Measurements from ENCODE around the gene PAXIP1. TPM values are rescaled to one million over a fixed set of nuclear protein-coding genes. Genes with fewer than 3 reads are reported as not detected.
A peak's percentile ranks its signal among the peaks of the same experiment; 100 is the strongest.

Gene PAXIP1
- total RNA-seq, 1 donor from 2014 or later = 38.9 TPM

GRCh38 chr7:154984601-154985188, 18.2 kb downstream of the PAXIP1 start:
- Mint-ChIP-seq H3K27me3 (no peaks in the 10 kb centered on the region), H3K4me3 (no peak overlapping the region), H3K36me3 (ENCODE audit: low read depth) (peaks cover 40% of the 10 kb centered on the region), H3K27ac (no peak overlapping the region), H3K9me3 (no peaks in the 10 kb centered on the region), H3K4me1 (peaks cover 8% of the 10 kb centered on the region)
- no peak for DNase-seq
- intact Hi-C loops (cut with micrococcal nuclease) = no loop called here

GRCh38 chr7:154978017-154978416, 24.9 kb downstream of the PAXIP1 start:
- no peaks in the 10 kb centered on the region for H3K9me3 Mint-ChIP-seq
- peaks cover 48% of the 10 kb centered on the region for H3K36me3 Mint-ChIP-seq (ENCODE audit: low read depth)
- peaks cover 14% of the 10 kb centered on the region for H3K4me1 Mint-ChIP-seq
- no peak for DNase-seq
- intact Hi-C loops (cut with micrococcal nuclease) = no loop called here
- no peak overlapping the region for H3K27ac Mint-ChIP-seq
- no peaks in the 10 kb centered on the region for H3K27me3 Mint-ChIP-seq
- no peak overlapping the region for H3K4me3 Mint-ChIP-seq

GRCh38 chr7:154977250-154977649, 25.7 kb downstream of the PAXIP1 start:
- intact Hi-C loops (cut with micrococcal nuclease) = no loop called here
- H3K36me3 Mint-ChIP-seq (ENCODE audit: low read depth) = peaks cover 49% of the 10 kb centered on the region

GRCh38 chr7:154976844-154977243, 26.1 kb downstream of the PAXIP1 start:
- peak; percentile 33 for DNase-seq
- Mint-ChIP-seq H3K27ac (no peak overlapping the region), H3K4me3 (no peak overlapping the region), H3K27me3 (no peaks in the 10 kb centered on the region), H3K4me1 (peaks cover 15% of the 10 kb centered on the region), H3K36me3 (ENCODE audit: low read depth) (peaks cover 49% of the 10 kb centered on the region), H3K9me3 (no peaks in the 10 kb centered on the region)
- intact Hi-C loops (cut with micrococcal nuclease) = no loop called here

More at GRCh38 chr7:154977250-154977649, 25.7 kb downstream of the PAXIP1 start:
- no peak for DNase-seq
- Mint-ChIP-seq H3K27ac (no peak overlapping the region), H3K27me3 (no peaks in the 10 kb centered on the region), H3K4me1 (peaks cover 15% of the 10 kb centered on the region), H3K4me3 (no peak overlapping the region), H3K9me3 (no peaks in the 10 kb centered on the region)

GRCh38 chr7:154975984-154976383, 26.9 kb downstream of the PAXIP1 start:
- no peaks in the 10 kb centered on the region for H3K27me3 Mint-ChIP-seq
- no peaks in the 10 kb centered on the region for H3K9me3 Mint-ChIP-seq
- peaks cover 15% of the 10 kb centered on the region for H3K4me1 Mint-ChIP-seq
- no peak overlapping the region for H3K27ac Mint-ChIP-seq
- no peak for DNase-seq
- H3K4me3 Mint-ChIP-seq = no peak overlapping the region
- intact Hi-C loops (cut with micrococcal nuclease) = no loop called here
- H3K36me3 Mint-ChIP-seq (ENCODE audit: low read depth) = peaks cover 57% of the 10 kb centered on the region

- Mint-ChIP-seq H3K4me1 (peaks cover 20% of the 10 kb centered on the region), H3K4me3 (no peak overlapping the region), H3K27me3 (no peaks in the 10 kb centered on the region), H3K9me3 (no peaks in the 10 kb centered on the region), H3K27ac (no peak overlapping the region), H3K36me3 (ENCODE audit: low read depth) (peaks cover 59% of the 10 kb centered on the region)
- intact Hi-C loops (cut with micrococcal nuclease) = no loop called here
- DNase-seq = peak; percentile 21
These were observed 29.5 kb downstream of the PAXIP1 start for GRCh38 chr7:154973381-154973780.

- Mint-ChIP-seq H3K4me1 (peaks cover 10% of the 10 kb centered on the region), H3K4me3 (no peak overlapping the region), H3K9me3 (no peaks in the 10 kb centered on the region), H3K27ac (no peak overlapping the region), H3K27me3 (no peaks in the 10 kb centered on the region), H3K36me3 (ENCODE audit: low read depth) (peaks cover 65% of the 10 kb centered on the region)
- intact Hi-C loops (cut with micrococcal nuclease) = loop anchor here (1.0 kb wide), 1 partner anchor 17 kb away; no protein-coding TSS in a partner anchor
- no peak for DNase-seq
These were observed 34.5 kb downstream of the PAXIP1 start for GRCh38 chr7:154968336-154969001.

GRCh38 chr7:154967401-154967955, 35.4 kb downstream of the PAXIP1 start:
- peaks cover 63% of the 10 kb centered on the region for H3K36me3 Mint-ChIP-seq (ENCODE audit: low read depth)
- DNase-seq = peak; percentile 34
- H3K9me3 Mint-ChIP-seq = no peaks in the 10 kb centered on the region
- intact Hi-C loops (cut with micrococcal nuclease) = no loop called here
- H3K27me3 Mint-ChIP-seq = no peaks in the 10 kb centered on the region
- H3K4me1 Mint-ChIP-seq = peaks cover 5% of the 10 kb centered on the region
- no peak overlapping the region for H3K27ac Mint-ChIP-seq
- H3K4me3 Mint-ChIP-seq = no peak overlapping the region

- Mint-ChIP-seq H3K27ac (no peak overlapping the region), H3K36me3 (ENCODE audit: low read depth) (peaks cover 69% of the 10 kb centered on the region), H3K9me3 (no peaks in the 10 kb centered on the region), H3K4me3 (no peak overlapping the region), H3K27me3 (no peaks in the 10 kb centered on the region), H3K4me1 (peaks cover 8% of the 10 kb centered on the region)
- peak; percentile 51 for DNase-seq
- intact Hi-C loops (cut with micrococcal nuclease) = no loop called here
These were observed 37.9 kb downstream of the PAXIP1 start for GRCh38 chr7:154965014-154965413.

- intact Hi-C loops (cut with micrococcal nuclease) = no loop called here
- DNase-seq = no peak
- peaks cover 2% of the 10 kb centered on the region for H3K4me1 Mint-ChIP-seq
- no peak overlapping the region for H3K4me3 Mint-ChIP-seq
- peak overlapping the region; percentile 75 for H3K27ac Mint-ChIP-seq
- no peaks in the 10 kb centered on the region for H3K9me3 Mint-ChIP-seq
- H3K36me3 Mint-ChIP-seq (ENCODE audit: low read depth) = peaks cover 68% of the 10 kb centered on the region
- H3K27me3 Mint-ChIP-seq = no peaks in the 10 kb centered on the region
These were observed 42.7 kb downstream of the PAXIP1 start for GRCh38 chr7:154960063-154960790.

GRCh38 chr7:154956427-154956826, 46.5 kb downstream of the PAXIP1 start:
- intact Hi-C loops (cut with micrococcal nuclease) = no loop called here
- Mint-ChIP-seq H3K27ac (no peak overlapping the region), H3K4me3 (no peak overlapping the region), H3K36me3 (ENCODE audit: low read depth) (peaks cover 56% of the 10 kb centered on the region), H3K27me3 (no peaks in the 10 kb centered on the region), H3K9me3 (no peaks in the 10 kb centered on the region), H3K4me1 (peaks cover 5% of the 10 kb centered on the region)
- DNase-seq = no peak

GRCh38 chr7:154953006-154953684, 49.8 kb downstream of the PAXIP1 start:
- Mint-ChIP-seq H3K27me3 (no peaks in the 10 kb centered on the region), H3K36me3 (ENCODE audit: low read depth) (peaks cover 52% of the 10 kb centered on the region), H3K27ac (no peak overlapping the region), H3K4me1 (peaks cover 3% of the 10 kb centered on the region), H3K4me3 (no peak overlapping the region), H3K9me3 (no peaks in the 10 kb centered on the region)
- intact Hi-C loops (cut with micrococcal nuclease) = loop anchor here (1.0 kb wide), 2 partner anchors 26 to 40 kb away; no protein-coding TSS in a partner anchor
- peak; percentile 85 for DNase-seq

- Mint-ChIP-seq H3K9me3 (no peaks in the 10 kb centered on the region), H3K27ac (no peak overlapping the region), H3K4me3 (no peak overlapping the region), H3K27me3 (no peaks in the 10 kb centered on the region), H3K36me3 (ENCODE audit: low read depth) (peaks cover 51% of the 10 kb centered on the region), H3K4me1 (peaks cover 3% of the 10 kb centered on the region)
- intact Hi-C loops (cut with micrococcal nuclease) = loop anchor here (1.0 kb wide), 1 partner anchor 17 kb away; no protein-coding TSS in a partner anchor
- no peak for DNase-seq
These were observed 52.0 kb downstream of the PAXIP1 start for GRCh38 chr7:154950960-154951359.
